HL-60/S4 (cell line): ENCODE data around the gene KHDC4.

Experiments used
- in situ Hi-C: fragments of 300-500 bp; cut with MboI; formaldehyde crosslinking; loops from 2 replicates; pipeline ENCODE4 v1.14.3; 2022; ENCODE audit warnings: low sequenced_read_pairs

The KHDC4 gene

DNA sequence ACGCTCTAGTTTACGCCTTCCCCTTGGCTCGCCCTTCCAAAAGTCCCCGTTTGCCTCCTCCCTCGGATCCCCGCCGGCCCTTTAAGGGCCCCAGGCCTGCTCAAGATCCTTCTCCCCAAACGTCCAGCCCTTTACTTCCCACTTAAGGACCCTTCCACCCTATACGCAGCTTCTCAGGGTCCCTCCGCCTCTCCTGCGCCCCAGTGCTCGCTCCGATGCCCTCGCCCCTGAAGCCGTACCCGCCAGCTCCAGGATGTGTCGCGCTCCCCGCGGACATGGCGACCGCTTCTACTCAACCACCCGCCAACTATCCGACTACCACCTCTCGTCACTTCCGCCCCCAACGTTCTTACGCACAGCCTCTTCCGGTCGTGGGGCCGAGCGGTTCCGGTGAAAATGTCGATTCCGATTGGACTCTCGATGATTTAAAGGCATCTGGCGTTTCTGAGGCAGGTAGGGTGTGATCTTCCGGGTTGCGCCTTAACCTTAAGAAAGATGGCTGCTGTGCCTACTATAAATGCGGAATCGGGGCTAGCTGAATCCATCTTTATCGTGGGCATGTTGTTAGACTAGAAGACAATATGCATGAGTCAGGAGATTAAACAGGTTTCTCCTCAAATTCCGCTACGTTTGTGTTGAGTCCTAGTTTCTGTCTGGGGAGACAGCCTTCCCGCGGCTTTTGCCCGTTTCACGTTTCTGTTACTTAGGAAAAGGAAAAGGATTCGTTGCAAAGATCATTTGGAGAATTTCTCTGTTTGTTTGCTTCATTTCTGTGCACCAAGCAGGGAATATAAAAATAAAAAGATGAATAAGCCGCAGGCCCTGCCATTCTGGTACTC is at the start of gene KHDC4:
KHDC4 (minus strand) TSS at position 317 of the 839 bp plus-strand sequence; CDS start at position 277, 40 bp downstream.
- in situ Hi-C loops, result no loop called here

DNA sequence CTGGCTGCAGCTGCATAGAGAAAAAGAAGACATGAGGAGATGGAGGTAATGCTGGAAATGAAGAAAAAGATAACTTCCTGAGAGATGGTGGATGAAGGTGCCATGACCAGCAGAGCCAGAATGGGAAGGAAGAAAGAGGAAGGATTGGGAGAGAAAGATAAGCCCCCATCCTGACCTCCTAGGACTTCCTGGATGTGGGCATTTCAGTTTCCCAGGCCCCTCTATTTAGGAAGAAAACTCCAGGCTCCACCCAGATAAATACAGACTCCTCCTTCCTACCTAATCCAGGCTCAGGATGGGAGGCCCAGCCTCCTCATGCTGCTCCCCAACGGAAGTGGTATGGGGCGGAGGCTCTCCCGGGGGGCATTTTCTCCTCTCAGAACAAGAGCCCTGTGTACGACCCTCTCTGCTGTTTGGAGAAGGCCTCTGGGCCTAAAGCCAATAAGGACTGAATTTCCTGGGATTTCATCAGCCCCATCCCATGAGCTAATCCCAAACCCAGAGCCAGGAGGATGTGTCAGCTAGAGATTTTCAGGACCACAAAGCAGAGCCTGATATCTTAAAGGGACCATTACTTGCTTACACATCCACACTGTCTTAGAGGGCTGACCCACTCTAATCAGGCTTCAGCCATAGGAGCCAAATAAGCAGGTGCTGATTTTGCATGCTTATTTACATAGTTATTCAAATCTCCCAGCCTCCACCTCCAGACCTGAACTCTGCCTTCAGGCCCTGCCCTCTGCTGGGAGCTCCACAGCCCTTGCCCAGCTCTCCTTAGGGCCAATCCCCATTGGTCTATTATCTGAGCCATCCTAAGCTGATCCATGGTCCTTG is 49.2 kb upstream of the KHDC4 start:
- in situ Hi-C loops, result no loop called here

DNA sequence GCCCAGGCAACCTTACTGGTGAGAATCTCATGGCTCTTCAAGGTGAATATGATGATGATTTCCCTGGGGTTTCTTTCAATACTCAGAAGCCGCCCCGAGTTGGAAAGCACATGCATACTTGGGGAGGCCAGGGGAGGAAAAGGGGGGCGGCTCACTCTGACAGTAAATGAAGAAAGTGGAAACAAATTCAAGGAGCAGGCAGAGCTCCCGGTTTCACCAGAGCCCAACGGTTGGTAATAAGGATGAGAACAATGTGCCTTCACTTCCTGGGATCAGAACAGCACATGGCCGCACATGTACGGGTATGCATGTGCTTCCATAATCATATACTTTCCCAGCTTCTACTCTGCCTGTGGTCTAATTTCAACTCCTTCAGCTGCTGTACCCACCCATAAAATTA is 47.9 kb upstream of the KHDC4 start:
- in situ Hi-C loops, result no loop called here

DNA sequence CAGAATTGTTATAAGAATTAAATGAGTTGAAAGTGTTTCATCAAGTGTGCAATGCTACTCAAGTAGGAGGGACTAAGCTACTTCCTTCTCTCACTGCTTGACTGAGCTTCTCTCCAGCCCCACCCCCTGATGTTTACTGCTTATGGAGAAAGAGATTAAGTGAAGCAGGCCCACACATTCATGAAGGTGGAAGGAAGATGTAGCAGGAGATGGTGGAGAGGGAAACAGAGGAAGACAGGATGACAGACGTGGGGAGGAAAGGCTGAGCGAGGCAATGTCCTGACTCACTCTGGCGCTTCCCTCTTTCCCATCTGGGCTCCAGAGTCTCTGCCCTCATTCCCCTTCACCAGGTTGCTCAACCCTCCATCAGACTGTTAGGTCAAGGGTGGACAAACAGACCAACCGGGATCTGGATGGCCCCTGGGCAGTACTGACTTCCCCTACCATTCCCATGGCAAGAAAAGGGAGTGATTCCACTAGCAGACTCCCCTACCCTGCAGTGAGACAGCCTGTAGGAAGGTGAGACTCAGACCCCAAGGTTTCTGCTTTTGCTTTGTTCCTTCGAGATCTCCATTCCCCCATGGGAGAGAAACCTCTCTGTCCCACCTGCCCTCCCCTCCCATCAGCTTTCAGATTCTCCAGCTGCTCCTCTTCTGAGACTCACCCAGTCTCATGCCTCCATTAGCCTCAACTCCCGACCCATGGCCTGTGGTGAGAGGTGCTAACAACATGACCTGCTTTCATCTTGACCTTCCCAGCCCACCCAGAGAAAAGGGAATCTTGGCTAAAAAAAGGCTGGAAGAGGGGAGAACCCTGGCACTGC is 47.3 kb upstream of the KHDC4 start:
- in situ Hi-C loops, result no loop called here

DNA sequence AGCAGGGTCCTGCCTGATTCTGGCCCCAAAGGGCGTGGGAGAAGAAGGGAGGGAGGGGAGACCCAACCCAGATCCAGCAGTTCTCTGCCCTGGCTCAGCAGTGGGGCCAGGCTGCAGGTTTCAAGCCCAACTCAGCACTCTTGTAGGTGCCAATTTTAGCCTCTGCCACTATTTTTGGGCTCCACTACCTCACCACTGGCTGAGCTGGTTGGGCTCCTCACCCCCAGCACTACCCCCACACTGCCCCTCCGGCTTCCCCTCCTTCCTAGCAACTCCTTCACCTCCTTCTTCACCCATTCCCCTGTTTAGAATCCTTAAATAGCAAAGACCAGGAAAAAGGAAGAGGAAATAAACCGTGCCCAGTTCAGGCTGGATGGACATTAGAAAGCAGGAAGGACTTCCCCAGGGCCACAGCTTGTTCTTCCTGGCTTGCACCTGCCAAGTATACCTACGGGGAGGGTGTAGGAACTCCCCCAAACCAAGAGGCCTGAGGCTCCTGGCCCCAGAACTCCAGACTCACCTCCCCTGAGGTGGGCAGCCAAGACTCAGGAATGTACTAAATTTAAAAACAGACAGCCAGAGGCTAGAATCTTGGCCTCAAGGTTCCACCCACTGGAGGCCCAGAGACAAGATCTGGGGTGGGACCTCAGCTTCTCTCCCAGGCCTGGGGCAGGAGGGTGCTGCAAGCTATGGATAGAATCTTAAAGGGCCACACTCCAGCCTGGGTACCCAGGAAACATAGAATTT is 45.6 kb upstream of the KHDC4 start:
- in situ Hi-C loops, result no loop called here

DNA sequence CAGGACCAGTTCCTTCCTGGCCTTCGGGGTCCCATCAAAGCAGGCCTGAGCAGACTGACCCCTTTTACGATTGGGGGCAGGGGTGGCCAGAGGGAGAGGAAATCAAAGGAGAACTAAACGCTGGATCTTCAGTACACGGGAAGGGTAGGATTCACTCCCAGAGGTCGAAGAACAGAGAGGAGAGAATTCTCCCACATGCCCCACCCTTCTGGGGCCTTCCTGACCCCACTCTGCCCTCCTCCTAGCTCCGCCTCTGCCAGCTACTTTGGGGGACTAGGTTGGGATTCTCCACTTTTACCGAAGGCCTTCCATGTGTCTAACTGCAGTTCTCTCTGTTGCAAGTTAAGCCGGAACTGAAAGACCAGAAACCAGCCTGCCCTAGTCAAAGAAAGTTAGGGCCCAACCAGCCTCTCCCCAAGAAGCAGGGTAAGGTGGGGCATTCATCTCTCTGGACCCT is 44.8 kb upstream of the KHDC4 start:
- in situ Hi-C loops, result no loop called here

DNA sequence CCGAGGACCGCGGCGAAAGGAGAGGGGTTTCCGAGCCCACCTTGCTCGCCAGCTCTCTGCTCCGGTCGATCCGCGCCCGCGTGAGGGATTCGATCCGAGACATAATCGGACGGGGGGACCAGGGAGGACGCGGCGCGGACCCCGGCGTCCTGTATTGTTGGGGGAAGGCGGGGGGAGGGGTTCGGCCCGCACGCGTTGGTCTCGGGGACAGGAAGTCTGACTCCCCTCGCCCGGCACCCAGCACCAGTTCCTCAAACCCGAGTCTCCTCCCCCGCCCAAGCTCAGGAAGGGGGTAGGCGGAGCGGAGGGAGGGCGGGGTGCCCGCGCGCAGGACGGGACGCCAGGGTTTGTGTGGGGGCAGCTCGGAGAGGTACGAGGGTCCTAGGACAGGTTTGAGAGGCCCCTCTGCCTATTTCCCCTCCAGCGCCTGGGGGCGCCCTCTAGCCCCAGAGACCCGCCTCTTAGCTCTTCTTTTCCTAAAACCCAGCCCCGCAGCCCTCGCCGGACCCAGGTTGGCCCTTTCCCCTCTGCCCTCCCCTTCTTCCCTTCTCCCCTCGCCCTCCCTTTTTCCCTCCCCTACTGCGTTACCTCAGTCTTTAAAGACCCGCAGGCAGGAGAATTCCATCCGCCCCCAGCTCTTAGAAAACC is 44.2 kb upstream of the KHDC4 start, which contains the start of gene ARHGEF2:
ARHGEF2 (minus strand) TSS at position 223 of the 648 bp plus-strand sequence; CDS start at position 103, 120 bp downstream.
- in situ Hi-C loops, result no loop called here

DNA sequence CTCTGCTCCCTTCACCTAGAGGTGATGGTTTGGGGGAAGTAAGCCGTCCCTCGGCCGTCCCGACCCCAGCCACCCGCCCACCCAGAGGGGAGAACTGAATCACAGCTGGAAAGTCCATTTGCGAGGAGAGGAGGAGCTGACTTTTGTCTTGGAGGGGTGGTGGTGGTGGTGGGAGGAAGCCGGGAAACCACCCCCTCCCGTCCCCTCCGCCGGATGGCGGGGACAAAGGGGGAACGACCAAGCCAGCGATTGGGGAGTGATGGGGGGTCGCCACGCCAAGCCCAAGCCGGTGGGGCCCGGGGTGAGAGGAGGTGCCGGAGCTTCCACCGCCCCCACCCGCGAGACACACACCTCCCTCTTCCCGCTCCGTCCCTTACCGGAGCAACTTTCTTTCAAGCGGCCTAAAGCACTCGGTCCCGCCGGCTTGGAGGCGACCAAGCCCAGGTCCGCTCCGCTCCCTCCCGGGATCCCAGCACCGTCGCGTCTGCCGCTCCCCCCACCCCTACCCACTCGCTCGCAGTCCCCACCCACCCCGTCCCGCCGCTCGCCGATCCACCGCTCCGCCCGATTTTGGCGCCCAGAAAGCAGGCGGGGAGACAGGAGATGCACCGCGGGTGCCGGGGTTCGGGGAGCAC is 43.6 kb upstream of the KHDC4 start:
- in situ Hi-C loops, result no loop called here

DNA sequence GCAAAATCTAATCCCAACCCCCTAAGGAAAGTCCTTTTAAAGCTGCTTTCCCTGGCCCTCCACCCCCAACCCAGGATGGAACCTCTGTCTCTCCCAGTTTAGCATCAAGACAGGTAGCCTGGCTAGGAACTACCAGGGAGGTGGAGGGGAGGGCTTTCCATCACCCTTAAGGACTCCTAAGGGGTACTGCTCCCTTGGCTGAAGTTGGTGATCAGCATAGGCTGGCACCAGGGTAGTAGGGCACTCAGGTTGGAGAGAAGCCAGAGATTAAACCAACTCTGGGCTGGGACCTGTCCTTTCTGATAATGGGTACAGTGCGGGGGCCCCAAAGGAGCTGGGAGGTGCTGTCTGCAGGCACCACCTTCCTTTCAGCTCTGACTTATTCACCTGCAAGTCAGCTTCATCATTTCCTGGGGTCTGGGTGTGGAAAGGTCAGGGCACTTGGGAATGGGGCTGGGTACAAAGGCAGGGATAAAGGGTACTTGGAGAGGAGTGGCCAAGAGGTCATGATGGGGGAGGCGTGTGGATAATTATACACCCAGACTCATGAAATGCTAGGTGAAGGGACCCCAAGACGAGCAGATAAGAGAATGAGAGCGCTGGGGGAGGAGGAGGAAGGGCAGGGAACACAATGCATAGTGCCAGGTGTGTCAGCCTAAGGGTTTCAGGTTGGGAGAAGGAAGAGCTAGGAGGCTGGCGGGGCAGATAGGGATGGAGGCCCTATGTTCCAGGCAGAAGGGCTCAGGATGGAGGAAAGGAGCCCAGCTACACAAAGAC is 42.9 kb upstream of the KHDC4 start:
- in situ Hi-C loops, result no loop called here

DNA sequence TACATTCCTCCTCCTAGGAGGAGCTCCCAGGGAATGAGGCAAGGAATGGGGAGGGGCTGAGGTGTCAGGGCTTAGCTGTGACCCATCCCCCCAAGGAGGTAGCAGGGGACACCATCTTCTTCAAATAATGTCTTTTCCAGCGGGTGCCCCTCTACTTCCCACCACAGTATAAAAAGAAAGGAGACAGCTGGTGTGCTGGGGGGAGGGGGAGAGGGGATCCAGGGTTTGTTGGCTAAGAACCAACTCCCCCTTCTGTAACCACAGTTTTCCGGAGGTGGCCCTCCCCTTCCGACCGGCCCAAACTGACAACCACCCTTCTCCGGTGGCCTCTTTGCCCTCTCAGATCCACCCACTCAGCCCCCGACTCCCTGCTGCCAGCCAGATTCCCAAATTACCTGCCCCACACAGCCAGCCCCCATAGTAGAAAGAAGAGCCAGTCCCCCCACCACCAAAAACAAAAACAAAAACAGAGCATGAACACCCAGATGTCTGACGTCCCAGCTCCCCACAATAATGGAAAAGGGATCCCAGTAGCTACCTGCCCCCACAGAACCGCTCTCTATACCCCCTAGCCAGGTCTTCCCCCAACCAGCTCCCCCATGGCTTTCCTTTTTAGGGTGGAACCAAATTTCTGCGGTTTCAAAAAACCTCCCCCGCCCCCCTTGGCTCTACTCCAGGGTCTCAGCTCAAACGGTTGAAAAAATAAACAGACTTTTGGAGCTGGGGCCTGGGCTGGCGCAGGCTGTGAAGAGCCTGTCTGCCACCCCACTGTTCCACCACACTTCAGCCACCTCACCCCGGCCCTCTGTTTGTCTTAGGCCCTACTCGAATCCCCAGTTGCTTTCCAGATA is 42.1 kb upstream of the KHDC4 start:
- in situ Hi-C loops, result no loop called here

DNA sequence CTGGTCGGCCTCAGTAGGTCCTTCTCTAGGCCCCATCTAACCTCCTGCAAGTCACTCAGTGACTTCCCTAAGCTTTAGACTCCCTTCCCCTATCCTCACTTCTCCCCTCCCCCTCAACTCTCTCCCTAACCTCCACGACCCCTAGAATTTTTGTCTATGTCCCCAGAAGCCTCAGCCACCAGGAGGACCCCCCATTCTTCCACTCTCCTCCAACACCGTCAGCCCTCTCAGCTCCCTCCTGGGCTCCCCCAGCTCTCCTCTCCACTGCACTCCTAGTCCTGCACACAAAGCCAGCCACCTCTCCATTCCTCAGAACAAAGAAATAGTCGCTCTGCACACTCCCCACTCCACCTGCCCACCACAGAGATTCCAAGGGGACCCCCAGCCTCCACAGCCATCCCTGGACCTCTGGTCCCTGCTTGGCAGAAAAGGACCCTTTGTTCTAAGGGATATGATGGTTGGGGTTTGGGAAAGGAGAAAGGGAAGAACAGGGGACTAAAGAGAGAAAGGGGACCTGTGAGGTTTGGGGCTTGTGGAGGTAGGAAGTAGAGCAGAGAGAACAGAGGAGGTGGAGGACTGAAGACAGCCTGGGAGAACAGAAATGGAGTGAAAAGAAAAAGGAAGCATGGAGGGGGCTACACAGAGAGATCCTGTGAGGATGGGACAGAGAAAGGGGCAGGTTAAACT is 41.3 kb upstream of the KHDC4 start:
- in situ Hi-C loops, result no loop called here

DNA sequence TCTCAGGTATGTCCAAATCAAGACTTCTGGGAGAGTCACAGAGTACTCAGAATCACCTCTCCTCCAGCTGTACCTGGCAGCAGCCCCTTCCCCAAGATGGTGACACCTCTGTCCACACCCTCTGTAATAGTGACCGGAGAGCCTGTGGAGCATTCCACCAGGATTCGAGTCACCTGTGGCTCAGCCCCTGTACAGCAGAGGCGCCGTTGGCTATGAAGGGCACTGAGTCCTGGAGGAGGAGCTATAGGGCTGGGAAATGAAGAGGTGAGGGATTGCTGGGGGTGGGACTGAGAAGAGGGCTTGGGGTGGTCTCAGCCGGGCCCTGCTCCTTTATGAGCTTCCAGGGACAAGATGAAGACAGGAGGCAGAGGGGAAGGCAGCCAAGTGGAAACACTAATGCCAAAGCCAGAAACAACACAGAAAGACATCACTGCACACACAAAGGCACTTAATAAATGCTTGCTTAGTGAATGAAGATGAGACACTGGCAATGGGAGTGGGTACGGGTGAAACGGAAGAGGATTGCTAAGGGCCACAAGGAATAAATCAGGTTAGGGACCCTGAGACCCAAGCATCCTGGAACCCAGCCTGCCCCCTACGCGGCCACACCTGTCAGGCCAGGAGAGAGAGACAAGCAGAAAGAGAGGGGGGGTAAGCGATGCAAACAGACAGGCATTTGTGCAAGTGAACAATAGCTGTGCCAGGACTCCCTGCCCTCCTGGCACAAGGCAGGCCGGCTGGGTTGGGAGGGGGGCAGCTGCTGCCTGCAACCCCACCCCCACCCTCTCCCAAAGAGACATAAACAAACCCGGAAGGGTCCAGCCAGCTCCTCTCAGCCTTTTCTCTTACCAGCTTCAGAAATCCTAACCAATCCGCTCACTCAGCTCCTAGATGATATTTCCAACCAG is 40.2 kb upstream of the KHDC4 start:
- in situ Hi-C loops, result no loop called here

DNA sequence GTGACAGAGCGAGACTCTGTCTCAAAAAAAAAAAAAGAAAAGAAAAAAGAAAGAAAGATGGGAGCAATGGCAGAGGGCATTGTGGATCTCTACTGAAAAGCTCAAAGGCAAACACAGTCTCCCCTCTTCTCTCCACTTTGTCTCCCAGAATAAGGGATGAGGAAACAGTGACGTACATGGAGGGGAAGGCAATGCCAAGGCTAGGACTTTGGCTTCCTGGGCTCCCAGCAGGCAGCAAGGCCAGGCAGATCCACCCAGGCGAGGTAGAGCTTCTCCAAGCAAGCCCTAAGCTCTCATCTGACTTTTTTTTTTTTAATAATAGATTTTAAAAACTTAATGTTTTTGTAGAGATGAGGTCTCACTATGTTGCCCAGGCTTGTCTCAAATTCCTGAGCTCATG is 39.5 kb upstream of the KHDC4 start:
- in situ Hi-C loops, result no loop called here

DNA sequence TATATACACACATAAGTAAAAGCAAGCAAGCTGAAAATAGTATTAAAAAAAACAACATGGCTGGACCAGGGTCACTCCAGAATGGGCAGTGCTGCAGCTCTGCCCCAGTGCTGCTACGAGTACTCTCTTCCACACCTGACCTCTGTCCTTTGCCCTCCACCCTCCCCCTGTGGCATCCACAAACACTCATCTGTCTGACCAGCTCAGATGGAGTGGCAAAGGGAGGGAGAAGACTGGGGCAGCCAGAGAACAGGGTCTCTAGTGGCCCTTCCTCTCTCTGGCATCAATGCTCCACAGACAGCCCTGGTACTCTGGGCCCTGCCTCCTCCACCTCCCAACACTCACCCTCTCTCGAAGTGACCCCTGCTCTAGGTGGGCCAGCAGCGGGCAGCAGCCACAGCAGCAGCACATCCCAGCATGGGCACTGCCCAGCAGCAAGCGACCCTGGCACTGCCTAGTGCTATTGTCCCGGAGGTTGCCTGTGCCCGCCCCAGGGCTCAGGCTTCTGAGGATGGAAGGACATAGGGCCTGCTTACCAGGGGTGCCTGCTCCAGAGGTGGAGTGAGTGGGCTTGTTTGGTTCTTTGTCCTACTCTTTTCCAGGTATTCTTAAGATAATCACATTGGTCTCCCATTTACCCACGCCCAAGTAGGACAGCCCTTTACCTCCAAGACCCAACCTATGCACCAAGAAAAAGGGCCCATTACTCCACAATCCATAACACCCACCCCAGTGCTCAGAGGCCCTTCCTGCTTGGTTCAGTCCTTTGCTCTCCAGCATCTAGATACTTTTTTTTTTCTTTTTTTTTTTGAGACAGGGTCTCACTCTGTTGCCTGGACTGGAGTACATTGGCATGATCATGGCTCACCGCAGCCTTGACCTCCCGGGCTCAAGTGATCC is 37.9 kb upstream of the KHDC4 start:
- in situ Hi-C loops, result no loop called here
